RPMI8226 (cell line): Measurements from ENCODE around the gene DEAF1.

Experiments
- DNase-seq: peaks from one replicate; pipeline ENCODE4 v3.0.0-alpha.2; 2015

DEAF1 gene

GRCh38 chr11:641806-642370 is 53.1 kb downstream of the DEAF1 start:
- no peak for DNase-seq

- no peak for DNase-seq
Measured at GRCh38 chr11:640021-640706, 54.9 kb downstream of the DEAF1 start.

- no peak for DNase-seq
Measured at GRCh38 chr11:639332-639955, 55.6 kb downstream of the DEAF1 start.

GRCh38 chr11:638631-639331 is 56.2 kb downstream of the DEAF1 start:
- no peak for DNase-seq

- no peak for DNase-seq
Measured at GRCh38 chr11:637593-638521, 57.2 kb downstream of the DEAF1 start.

GRCh38 chr11:637333-637592 is 57.8 kb downstream of the DEAF1 start:
- no peak for DNase-seq

GRCh38 chr11:636511-637332 is 58.3 kb downstream of the DEAF1 start, which contains the start of gene DRD4:
Gene DRD4, plus strand, starts transcription at chr11:637269. Its CDS starts 36 bp downstream, at chr11:637305.
- DNase-seq = no peak

- no peak for DNase-seq
Measured at GRCh38 chr11:635945-636510, 59.0 kb downstream of the DEAF1 start.

- DNase-seq = no peak
Measured at GRCh38 chr11:630871-631270, 64.2 kb downstream of the DEAF1 start.

GRCh38 chr11:629237-629583 is 65.8 kb downstream of the DEAF1 start:
- DNase-seq = peak; percentile 75

- no peak for DNase-seq
Measured at GRCh38 chr11:628056-628455, 67.0 kb downstream of the DEAF1 start.

- DNase-seq = no peak
Measured at GRCh38 chr11:627308-627576, 67.8 kb downstream of the DEAF1 start.

GRCh38 chr11:626475-627307 is 68.3 kb downstream of the DEAF1 start, which contains the start of gene SCT:
Gene SCT, minus strand, starts transcription at chr11:627181. Its CDS starts 38 bp downstream, at chr11:627143.
- no peak for DNase-seq

- no peak for DNase-seq
Measured at GRCh38 chr11:625636-626268, 69.3 kb downstream of the DEAF1 start.

GRCh38 chr11:624705-625635 is 70.1 kb downstream of the DEAF1 start, which contains the start of gene CDHR5:
Gene CDHR5, minus strand, starts transcription at chr11:624955. Its CDS starts 53 bp downstream, at chr11:624902.
- DNase-seq = no peak

- no peak for DNase-seq
Measured at GRCh38 chr11:623999-624704, 70.9 kb downstream of the DEAF1 start.

GRCh38 chr11:623349-623869 is 71.6 kb downstream of the DEAF1 start:
- no peak for DNase-seq

GRCh38 chr11:621838-622237 is 73.2 kb downstream of the DEAF1 start:
- no peak for DNase-seq
